Measurements from ENCODE around the gene PDLIM7.

GRCh38 chr5:177474002-177474476, 23.4 kb downstream of the PDLIM7 start:
- TF ChIP-seq, protein P1, sequence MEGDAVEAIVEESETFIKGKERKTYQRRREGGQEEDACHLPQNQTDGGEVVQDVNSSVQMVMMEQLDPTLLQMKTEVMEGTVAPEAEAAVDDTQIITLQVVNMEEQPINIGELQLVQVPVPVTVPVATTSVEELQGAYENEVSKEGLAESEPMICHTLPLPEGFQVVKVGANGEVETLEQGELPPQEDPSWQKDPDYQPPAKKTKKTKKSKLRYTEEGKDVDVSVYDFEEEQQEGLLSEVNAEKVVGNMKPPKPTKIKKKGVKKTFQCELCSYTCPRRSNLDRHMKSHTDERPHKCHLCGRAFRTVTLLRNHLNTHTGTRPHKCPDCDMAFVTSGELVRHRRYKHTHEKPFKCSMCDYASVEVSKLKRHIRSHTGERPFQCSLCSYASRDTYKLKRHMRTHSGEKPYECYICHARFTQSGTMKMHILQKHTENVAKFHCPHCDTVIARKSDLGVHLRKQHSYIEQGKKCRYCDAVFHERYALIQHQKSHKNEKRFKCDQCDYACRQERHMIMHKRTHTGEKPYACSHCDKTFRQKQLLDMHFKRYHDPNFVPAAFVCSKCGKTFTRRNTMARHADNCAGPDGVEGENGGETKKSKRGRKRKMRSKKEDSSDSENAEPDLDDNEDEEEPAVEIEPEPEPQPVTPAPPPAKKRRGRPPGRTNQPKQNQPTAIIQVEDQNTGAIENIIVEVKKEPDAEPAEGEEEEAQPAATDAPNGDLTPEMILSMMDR (IDR thresholded peaks at IDR 0.05), result no peak
- no peak for TF ChIP-seq EP300 (IDR thresholded peaks at IDR 0.05)
- no peak for TF ChIP-seq POLR2A (IDR thresholded peaks at IDR 0.05)
